Measurements from ENCODE around the gene MTHFD2.
"Not testable (repeated sequence)": the region's sequence is repeated elsewhere in the genome, so short reads cannot be mapped to it uniquely, and the experiment has no call there.

Gene MTHFD2

DNA sequence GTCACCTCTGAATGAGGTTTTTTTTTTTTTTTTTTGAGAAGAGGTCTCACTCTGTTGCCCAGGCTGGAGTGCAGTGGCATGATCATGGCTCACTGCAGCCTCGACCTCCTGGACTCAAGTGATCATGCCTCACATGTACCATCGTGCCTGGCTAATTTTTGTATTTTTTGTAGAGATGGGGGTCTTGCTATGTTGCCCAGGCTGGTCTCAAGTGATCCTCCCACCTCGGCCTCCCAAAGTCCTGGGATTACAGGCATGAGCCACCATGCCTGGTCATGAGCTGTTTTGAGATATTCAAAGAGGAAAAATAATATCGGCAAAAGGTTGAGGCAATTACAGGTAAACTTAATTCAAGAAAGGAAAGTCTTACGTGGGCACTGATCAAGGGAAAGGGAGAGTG is 31.4 kb downstream of the MTHFD2 start:
- not testable (repeated sequence) for DNase-seq (ENCODE audit: low spot score)

GRCh38 chr2:74232426-74232825 is 34.0 kb downstream of the MTHFD2 start:
- DNase-seq (ENCODE audit: low spot score) = no peak

GRCh38 chr2:74233648-74234047 is 35.2 kb downstream of the MTHFD2 start:
- DNase-seq (ENCODE audit: low spot score) = no peak

GRCh38 chr2:74235041-74235440 is 36.6 kb downstream of the MTHFD2 start:
- no peak for DNase-seq (ENCODE audit: low spot score)

DNA sequence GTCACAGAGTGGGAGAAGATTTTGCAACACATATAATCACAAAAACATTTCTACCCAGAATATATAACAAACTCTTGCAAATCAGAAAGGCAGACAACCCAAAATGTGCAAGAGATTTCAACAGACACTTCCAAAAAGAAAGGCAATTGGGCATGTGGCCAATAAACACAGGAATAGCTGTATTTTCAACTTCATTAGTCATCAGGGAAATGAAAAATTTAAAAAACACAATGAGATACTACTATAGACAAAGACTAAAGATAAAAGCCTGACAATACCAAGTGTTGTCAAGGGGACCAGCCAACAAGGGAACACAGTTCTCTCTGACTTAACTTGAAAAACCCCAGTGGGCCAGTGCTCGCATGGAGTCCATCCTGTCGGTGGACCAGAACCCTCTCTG is 40.5 kb downstream of the MTHFD2 start:
- no peak for DNase-seq (ENCODE audit: low spot score)

- DNase-seq (ENCODE audit: low spot score) = no peak
Observed at GRCh38 chr2:74239346-74239745, 40.9 kb downstream of the MTHFD2 start.

GRCh38 chr2:74242354-74243071 is 44.1 kb downstream of the MTHFD2 start:
- no peak for DNase-seq (ENCODE audit: low spot score)

GRCh38 chr2:74244286-74244685 is 45.9 kb downstream of the MTHFD2 start:
- DNase-seq (ENCODE audit: low spot score) = no peak

GRCh38 chr2:74246496-74247195 is 48.2 kb downstream of the MTHFD2 start:
- DNase-seq (ENCODE audit: low spot score) = no peak

DNA sequence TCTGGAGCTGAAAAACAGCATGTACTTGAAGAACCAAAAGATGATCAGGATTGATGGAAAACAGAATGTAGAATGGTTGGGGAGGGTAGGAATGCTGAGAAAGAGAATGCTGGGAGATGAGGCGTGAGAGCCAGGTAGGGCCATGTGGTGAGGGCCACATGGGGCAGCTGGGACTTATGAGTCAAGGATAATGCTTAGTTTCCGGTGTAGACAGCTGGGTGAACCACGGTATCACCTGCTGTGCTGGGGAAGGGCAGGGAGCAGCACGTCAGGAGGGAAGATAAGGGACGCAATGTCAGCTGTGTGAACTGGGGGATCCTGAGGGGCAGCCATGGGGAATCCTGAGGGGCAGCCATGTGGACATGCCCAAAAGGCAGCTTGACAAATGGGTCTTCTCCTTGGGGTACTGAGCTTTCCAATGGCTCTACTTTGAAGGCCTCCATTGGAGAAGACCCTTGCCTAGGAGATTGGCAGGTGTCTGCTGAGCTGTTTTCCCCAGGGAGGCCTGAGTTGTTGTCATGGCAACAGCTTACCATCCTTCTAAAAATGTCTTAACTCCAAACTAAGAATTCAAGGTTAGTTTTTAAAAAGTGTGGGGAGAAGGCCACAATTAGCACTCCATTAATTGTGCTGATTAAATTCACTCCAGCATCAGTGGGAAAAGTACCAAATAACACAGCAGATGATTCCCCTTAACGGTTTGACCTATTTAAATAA is 51.1 kb downstream of the MTHFD2 start:
- DNase-seq (ENCODE audit: low spot score) = no peak

GRCh38 chr2:74250189-74250631 is 51.8 kb downstream of the MTHFD2 start:
- peak; percentile 13 for DNase-seq (ENCODE audit: low spot score)

- DNase-seq (ENCODE audit: low spot score) = no peak
Observed at GRCh38 chr2:74252036-74252435, 53.6 kb downstream of the MTHFD2 start.

DNA sequence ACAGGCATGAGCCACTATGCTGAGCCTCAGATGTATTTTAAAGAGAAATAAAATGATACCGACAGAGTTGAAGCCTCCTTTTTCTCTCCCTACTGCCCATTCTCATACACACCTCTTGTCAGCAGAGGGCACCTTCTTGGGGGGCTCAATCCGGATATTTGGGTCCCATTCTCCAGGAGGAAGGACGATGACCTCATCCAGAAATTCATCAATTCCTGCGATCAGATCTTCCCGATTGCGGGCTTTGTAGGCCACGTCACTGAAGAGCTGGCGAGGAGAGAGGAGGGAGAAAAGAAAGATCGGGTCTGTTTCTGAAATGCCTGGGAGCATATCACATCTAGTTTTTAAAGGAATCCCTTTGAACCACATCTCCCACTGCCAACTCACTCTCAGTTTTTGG is 54.4 kb downstream of the MTHFD2 start:
- no peak for DNase-seq (ENCODE audit: low spot score)

DNA sequence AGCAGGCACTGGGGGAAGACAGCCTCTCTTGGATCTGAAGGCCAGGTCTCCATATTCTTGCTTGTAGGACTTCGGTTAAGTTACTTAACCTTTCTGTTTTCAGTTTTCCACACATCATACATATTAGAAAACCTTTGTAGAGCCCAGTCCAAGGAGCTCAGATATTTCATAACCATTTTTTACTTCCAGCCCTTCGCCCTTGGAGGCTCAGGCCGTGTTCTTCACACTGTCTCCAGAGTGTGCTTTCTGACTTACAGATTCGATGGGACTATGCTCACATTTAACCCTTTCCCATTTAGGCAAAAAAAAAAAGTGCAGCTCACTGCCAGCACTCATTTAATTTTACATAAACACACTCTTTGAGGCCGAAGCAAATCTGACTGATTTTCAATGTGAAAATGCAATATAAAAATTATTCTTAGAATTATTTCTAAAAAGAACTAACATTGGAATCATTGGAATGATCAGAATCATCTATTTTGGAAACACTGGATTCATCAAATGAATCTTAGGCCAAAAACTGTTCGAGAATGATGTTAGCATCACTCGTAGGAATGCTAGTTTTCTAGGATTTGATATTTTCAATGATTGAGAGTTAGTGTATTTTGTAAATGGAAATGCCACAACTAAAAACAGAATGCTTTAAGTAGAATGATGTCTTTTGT is 55.0 kb downstream of the MTHFD2 start:
- DNase-seq (ENCODE audit: low spot score) = no peak

DNA sequence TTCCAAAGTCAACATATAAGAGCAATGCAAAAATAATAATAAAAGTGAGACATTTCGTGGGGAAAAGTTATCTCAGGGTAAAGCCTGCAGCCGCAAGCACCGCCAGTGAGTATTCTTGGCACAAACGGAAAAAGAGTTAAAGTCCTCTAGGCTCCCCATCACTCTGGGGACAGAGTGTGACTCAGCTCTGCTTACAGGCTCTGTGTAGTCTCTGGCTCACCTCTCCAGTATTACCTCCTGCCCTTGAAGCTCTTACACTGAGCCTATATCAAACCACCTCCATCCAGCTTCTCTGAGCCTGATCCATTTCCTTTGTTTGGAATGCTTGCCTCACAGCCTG is 55.5 kb downstream of the MTHFD2 start:
- DNase-seq (ENCODE audit: low spot score) = no peak

DNA sequence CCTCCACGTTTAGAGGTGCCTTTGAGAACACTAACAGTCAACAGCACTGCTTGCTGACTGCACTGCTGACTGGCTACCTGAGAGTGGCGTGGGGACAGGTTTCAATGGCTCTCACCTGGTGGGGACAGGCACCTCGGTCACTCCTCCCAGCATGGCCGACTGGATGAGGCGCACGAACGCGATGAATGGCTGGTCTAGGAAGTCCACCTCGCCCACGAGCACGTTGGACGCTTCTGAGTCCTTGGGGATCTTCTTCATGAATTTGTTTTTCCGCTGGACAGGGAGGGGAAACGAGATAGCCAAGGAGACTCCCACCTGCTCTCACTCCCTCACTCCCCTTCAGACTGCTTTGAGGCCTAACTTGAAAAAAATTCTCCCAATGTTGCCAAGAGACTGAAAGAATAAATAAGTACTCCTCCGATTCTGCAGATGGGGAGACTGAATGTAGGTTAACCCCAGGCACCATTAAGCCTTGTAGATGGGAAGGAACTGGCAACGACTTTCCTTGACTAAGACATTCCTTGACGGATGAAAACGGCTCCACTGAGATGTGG is 57.3 kb downstream of the MTHFD2 start:
- DNase-seq (ENCODE audit: low spot score) = no peak

DNA sequence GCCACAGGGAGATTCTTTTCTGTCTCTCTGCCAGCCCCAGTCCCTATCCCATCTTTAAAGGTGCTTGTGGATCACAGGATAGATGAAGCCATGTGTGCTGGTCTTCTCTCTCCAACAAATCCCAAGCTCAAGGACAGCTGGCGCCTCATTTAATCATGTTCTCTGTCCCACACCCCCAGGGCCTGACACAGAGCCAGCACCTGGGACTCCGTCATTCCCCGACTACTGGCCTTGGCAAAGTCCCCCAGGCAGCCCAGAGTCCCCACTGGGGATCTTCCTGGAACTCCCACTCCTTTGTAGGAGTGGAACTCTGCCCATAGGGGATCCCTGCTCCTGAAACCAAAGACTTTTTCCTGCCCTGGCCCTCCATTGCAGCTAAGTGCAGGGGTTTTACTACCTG is 60.8 kb downstream of the MTHFD2 start:
- no peak for DNase-seq (ENCODE audit: low spot score)

GRCh38 chr2:74259733-74260132 is 61.3 kb downstream of the MTHFD2 start:
- DNase-seq (ENCODE audit: low spot score) = no peak

DNA sequence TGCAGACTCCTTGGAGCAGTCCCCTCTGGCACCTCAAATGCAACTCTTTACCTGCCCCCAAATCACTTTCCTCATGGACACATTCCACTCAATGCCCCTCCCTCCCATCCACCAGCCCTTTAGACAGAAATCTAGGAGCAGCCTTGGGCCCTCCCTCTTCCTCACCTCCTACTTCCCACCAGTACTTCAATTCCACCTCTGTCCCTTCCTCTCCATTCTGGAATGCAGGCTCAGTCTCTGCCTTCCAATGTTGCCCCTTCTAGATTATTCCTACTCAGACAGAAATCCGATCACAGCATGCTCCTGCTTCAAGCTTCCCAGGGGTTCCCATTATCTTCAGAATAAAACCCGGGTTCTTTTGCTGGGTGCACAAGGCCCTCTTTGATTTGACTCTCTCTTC is 62.1 kb downstream of the MTHFD2 start:
- DNase-seq (ENCODE audit: low spot score) = no peak

GRCh38 chr2:74261204-74261864 is 62.9 kb downstream of the MTHFD2 start:
- DNase-seq (ENCODE audit: low spot score) = no peak

- no peak for DNase-seq (ENCODE audit: low spot score)
Observed at GRCh38 chr2:74262681-74263080, 64.3 kb downstream of the MTHFD2 start.

GRCh38 chr2:74264281-74264680 is 65.9 kb downstream of the MTHFD2 start:
- no peak for DNase-seq (ENCODE audit: low spot score)

Measured in putamen (tissue), 1 donor.